ENCODE results near the gene MT1M.

MT1M gene

GRCh38 chr16:56628486-56629350 lies 3.7 kb upstream of the MT1M start:
- no peak for DNase-seq (ENCODE audit: low read depth)

GRCh38 chr16:56629531-56629930 lies 2.9 kb upstream of the MT1M start:
- no peak for DNase-seq (ENCODE audit: low read depth)

GRCh38 chr16:56630134-56630533 lies 2.3 kb upstream of the MT1M start:
- no peak for DNase-seq (ENCODE audit: low read depth)

- no peak for DNase-seq (ENCODE audit: low read depth)
Observed at GRCh38 chr16:56631197-56631596, 1.3 kb upstream of the MT1M start.

GRCh38 chr16:56631832-56632155 lies 665 bp upstream of the MT1M start:
- DNase-seq (ENCODE audit: low read depth), result no peak

- DNase-seq (ENCODE audit: low read depth), result no peak
Observed at GRCh38 chr16:56632848-56633365, 448 bp downstream of the MT1M start.

- DNase-seq (ENCODE audit: low read depth), result no peak
Observed at GRCh38 chr16:56633535-56633934, 1.1 kb downstream of the MT1M start.

GRCh38 chr16:56634715-56635440 lies 2.4 kb downstream of the MT1M start:
- no peak for DNase-seq (ENCODE audit: low read depth)

- DNase-seq (ENCODE audit: low read depth), result no peak
Observed at GRCh38 chr16:56635441-56635967, 3.0 kb downstream of the MT1M start.

GRCh38 chr16:56636616-56637413 lies 4.4 kb downstream of the MT1M start:
- no peak for DNase-seq (ENCODE audit: low read depth)

- DNase-seq (ENCODE audit: low read depth), result peak; percentile 66
Observed at GRCh38 chr16:56637814-56638750, 5.6 kb downstream of the MT1M start, which contains the start of gene MT1A. MT1A (plus strand) TSS chr16:56638666; CDS start chr16:56638739, 73 bp downstream.

- no peak for DNase-seq (ENCODE audit: low read depth)
Observed at GRCh38 chr16:56639045-56639444, 6.6 kb downstream of the MT1M start.

- no peak for DNase-seq (ENCODE audit: low read depth)
Observed at GRCh38 chr16:56640076-56640475, 7.6 kb downstream of the MT1M start.

- no peak for DNase-seq (ENCODE audit: low read depth)
Observed at GRCh38 chr16:56641166-56641565, 8.7 kb downstream of the MT1M start.

- peak; percentile 58 for DNase-seq (ENCODE audit: low read depth)
Observed at GRCh38 chr16:56643080-56643778, 10.8 kb downstream of the MT1M start.

- DNase-seq (ENCODE audit: low read depth), result no peak
Observed at GRCh38 chr16:56643833-56644232, 11.4 kb downstream of the MT1M start.

GRCh38 chr16:56645311-56645710 lies 12.9 kb downstream of the MT1M start:
- no peak for DNase-seq (ENCODE audit: low read depth)

GRCh38 chr16:56645838-56646237 lies 13.4 kb downstream of the MT1M start:
- DNase-seq (ENCODE audit: low read depth), result no peak

GRCh38 chr16:56647641-56648431 lies 15.4 kb downstream of the MT1M start:
- DNase-seq (ENCODE audit: low read depth), result no peak
